CD14-positive monocyte (primary cell): ENCODE results near the gene CHRNA4. TPM values are rescaled to one million over a fixed set of nuclear protein-coding genes. Genes with fewer than 3 reads are reported as not detected.

ENCODE experiments used
- DNase-seq, 3 donors: peaks; one replicate each; pipeline ENCODE4 v3.0.0-alpha.2; 2011 to 2022
- H2AFZ ChIP-seq: 2 replicates; pipeline ENCODE4 v1.6.0; 2012; ENCODE audit warnings: mild to moderate bottlenecking, low read depth, low read length, inconsistent platforms; ENCODE audit not compliant: insufficient read depth, poor library complexity, severe bottlenecking
- H3K27ac ChIP-seq, 2 donors: 1 replicate in 1 of 2; 2 replicates in 1 of 2; pipeline ENCODE4 v1.5.1; 2012 to 2013; ENCODE audit warnings: low read length in 2 of 2, control low read depth in 1 of 2, inconsistent platforms in 1 of 2, low read depth in 1 of 2, mild to moderate bottlenecking in 1 of 2
- H3K27me3 ChIP-seq, 2 donors: one replicate each; pipeline versions ENCODE4 v1.6.0 to v1.6.1; 2011 to 2013; ENCODE audit warnings: low read length in 2 of 2; ENCODE audit not compliant: control insufficient read depth in 2 of 2, insufficient read depth in 2 of 2
- H3K36me3 ChIP-seq, 2 donors: replicated peaks in 1 of 2; 1 replicate in 1 of 2; 2 replicates in 1 of 2; pipeline versions ENCODE4 v1.5.1 to v1.6.1; 2012 to 2013; ENCODE audit warnings: low read length in 2 of 2, control low read depth in 1 of 2, inconsistent platforms in 1 of 2, mild to moderate bottlenecking in 1 of 2; ENCODE audit not compliant: insufficient read depth in 2 of 2, control insufficient read depth in 1 of 2
- H3K4me1 ChIP-seq, 2 donors: 1 replicate in 1 of 2; 2 replicates in 1 of 2; pipeline versions ENCODE4 v1.5.1 to v1.6.1; 2012 to 2013; ENCODE audit warnings: low read length in 2 of 2, control low read depth in 1 of 2, inconsistent platforms in 1 of 2, mild to moderate bottlenecking in 1 of 2, moderate library complexity in 1 of 2; ENCODE audit not compliant: insufficient read depth in 2 of 2, control insufficient read depth in 1 of 2
- H3K4me2 ChIP-seq: replicated peaks from 2 replicates; pipeline ENCODE3; 2012; ENCODE audit warnings: low read length, moderate library complexity, mild to moderate bottlenecking; ENCODE audit not compliant: poor library complexity, severe bottlenecking; ENCODE audit errors: extremely low read depth
- H3K4me3 ChIP-seq, 3 experiments: fragments of 200-600 bp in 1 of 3; sonication (generic) in 1 of 3; replicated peaks in 1 of 3; 1 replicate in 2 of 3; 2 replicates in 1 of 3; pipeline ENCODE4 v1.5.1; 2011 to 2013; ENCODE audit warnings: low read length in 3 of 3, mild to moderate bottlenecking in 3 of 3, control low read depth in 2 of 3, low read depth in 2 of 3, inconsistent platforms in 1 of 3, moderate library complexity in 1 of 3
- H3K79me2 ChIP-seq: 2 replicates; pipeline ENCODE4 v1.6.0; 2012; ENCODE audit warnings: mild to moderate bottlenecking, control low read depth, inconsistent platforms, low read length, moderate library complexity; ENCODE audit not compliant: insufficient read depth
- H3K9ac ChIP-seq: 2 replicates; pipeline ENCODE4 v1.6.0; 2017; ENCODE audit warnings: low read length, mild to moderate bottlenecking; ENCODE audit not compliant: insufficient read depth, poor library complexity, severe bottlenecking
- H3K9me3 ChIP-seq, 2 donors: replicated peaks in 1 of 2; 1 replicate in 1 of 2; 2 replicates in 1 of 2; pipeline versions ENCODE4 v1.5.1 to v1.6.1; 2012 to 2013; ENCODE audit warnings: low read length in 2 of 2, control low read depth in 1 of 2; ENCODE audit not compliant: control insufficient read depth in 1 of 2, insufficient read depth in 1 of 2
- H4K20me1 ChIP-seq: 2 replicates; pipeline ENCODE4 v1.6.0; 2012; ENCODE audit warnings: mild to moderate bottlenecking, low read length, control low read depth, moderate library complexity; ENCODE audit not compliant: insufficient read depth
- H3K27ac Mint-ChIP-seq, 7 donors: one replicate each; pipeline ENCODE4 v1.8.0; 2020; ENCODE audit warnings: mild to moderate bottlenecking in 7 of 7, mixed read lengths in 7 of 7, moderate library complexity in 6 of 7, inconsistent platforms in 2 of 7
- H3K27me3 Mint-ChIP-seq, 3 donors: one replicate each; pipeline ENCODE4 v1.8.0; 2021 to 2022; ENCODE audit warnings: low read depth in 3 of 3, mild to moderate bottlenecking in 3 of 3, mixed read lengths in 3 of 3, moderate library complexity in 3 of 3, inconsistent platforms in 1 of 3
- H3K36me3 Mint-ChIP-seq, 2 donors: one replicate each; pipeline ENCODE4 v1.8.0; 2020; ENCODE audit warnings: mixed read lengths in 2 of 2, inconsistent platforms in 1 of 2, mild to moderate bottlenecking in 1 of 2
- H3K4me1 Mint-ChIP-seq: one replicate; pipeline ENCODE4 v1.8.0; 2020; ENCODE audit warnings: mild to moderate bottlenecking, mixed read lengths
- H3K4me3 Mint-ChIP-seq, 2 donors: one replicate each; pipeline ENCODE4 v1.8.0; 2020; ENCODE audit warnings: mild to moderate bottlenecking in 2 of 2, mixed read lengths in 2 of 2, moderate library complexity in 1 of 2
- H3K9me3 Mint-ChIP-seq, 7 donors: one replicate each; pipeline ENCODE4 v1.8.0; 2020 to 2022; ENCODE audit warnings: mixed read lengths in 7 of 7, mild to moderate bottlenecking in 6 of 7, moderate library complexity in 6 of 7, inconsistent platforms in 2 of 7
- WGBS: methylation state at CpG from one replicate; pipeline ENCODE4 v1.1.5; 2013; ENCODE audit warnings: missing lambda C conversion rate; ENCODE audit not compliant: insufficient coverage; 5-methylcytosine and 5-hydroxymethylcytosine counted together
- intact Hi-C, 2 donors: fragments of 100-400 bp; cut with micrococcal nuclease; formaldehyde crosslinking; loops; one replicate each; pipeline versions ENCODE4 v1.15.0 to v1.15.1; 2023
- polyA plus RNA-seq, 3 donors: library from polyadenylated mRNA; depleted of rRNA in 1 of 3; unstranded in 2 of 3; stranded (reverse) in 1 of 3; fragments of 300-500 nt in 2 of 3; fragments of >200 nt in 1 of 3; fragmentation: Illumina TruSeq in 2 of 3; gene quantifications; 1 replicate in 2 of 3; 2 replicates in 1 of 3; pipeline ENCODE4 v1.2.3, GENCODE V29; 2012 to 2021
- TF ChIP-seq, protein P1 (sequence below): fragments of 200-600 bp; IDR thresholded peaks from one replicate; pipeline ENCODE4 v1.8.0; 2022; ENCODE audit warnings: antibody characterized with exemption, mild to moderate bottlenecking

Gene CHRNA4
- polyA plus RNA-seq, 3 donors: not detected

DNA sequence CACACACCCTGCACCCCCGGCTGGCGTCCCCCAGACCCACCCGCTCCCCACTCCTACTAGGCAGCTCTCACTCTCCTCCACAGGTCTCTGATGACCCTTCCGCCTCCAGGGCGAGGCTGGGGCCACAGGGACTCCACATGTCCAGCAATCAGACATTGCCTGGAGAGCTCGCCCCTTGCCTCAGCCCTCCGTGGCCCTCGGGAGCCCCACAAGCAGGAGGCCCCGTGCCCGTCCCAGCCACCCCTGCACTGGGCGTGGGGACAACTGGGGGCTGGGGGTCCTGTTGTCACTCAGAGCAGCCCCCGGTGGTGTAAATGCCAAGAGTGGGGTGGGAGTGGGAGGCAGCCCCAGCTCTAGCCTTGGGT is 66.6 kb downstream of the CHRNA4 start:
- H2AFZ ChIP-seq: no peak overlapping the region
- intact Hi-C loops: no loop called here
- H4K20me1 ChIP-seq: peaks cover 5% of the 10 kb centered on the region
- no peak overlapping the region for H3K27ac ChIP-seq
- H3K4me3 ChIP-seq: no peak overlapping the region
- H3K27me3 ChIP-seq: peaks cover 0 to 17% of the 10 kb centered on the region in 2 donors
- no peaks in the 10 kb centered on the region for H3K36me3 ChIP-seq
- H3K79me2 ChIP-seq: no peaks in the 10 kb centered on the region
- H3K4me1 ChIP-seq: no peaks in the 10 kb centered on the region
- 91% methylated on average over 12 of the region's 12 CpGs for WGBS
- TF ChIP-seq, protein P1, sequence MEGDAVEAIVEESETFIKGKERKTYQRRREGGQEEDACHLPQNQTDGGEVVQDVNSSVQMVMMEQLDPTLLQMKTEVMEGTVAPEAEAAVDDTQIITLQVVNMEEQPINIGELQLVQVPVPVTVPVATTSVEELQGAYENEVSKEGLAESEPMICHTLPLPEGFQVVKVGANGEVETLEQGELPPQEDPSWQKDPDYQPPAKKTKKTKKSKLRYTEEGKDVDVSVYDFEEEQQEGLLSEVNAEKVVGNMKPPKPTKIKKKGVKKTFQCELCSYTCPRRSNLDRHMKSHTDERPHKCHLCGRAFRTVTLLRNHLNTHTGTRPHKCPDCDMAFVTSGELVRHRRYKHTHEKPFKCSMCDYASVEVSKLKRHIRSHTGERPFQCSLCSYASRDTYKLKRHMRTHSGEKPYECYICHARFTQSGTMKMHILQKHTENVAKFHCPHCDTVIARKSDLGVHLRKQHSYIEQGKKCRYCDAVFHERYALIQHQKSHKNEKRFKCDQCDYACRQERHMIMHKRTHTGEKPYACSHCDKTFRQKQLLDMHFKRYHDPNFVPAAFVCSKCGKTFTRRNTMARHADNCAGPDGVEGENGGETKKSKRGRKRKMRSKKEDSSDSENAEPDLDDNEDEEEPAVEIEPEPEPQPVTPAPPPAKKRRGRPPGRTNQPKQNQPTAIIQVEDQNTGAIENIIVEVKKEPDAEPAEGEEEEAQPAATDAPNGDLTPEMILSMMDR: no peak
- H3K9me3 ChIP-seq: no peaks in the 10 kb centered on the region
- no peaks in the 10 kb centered on the region for H3K36me3 Mint-ChIP-seq
- H3K27me3 Mint-ChIP-seq: peaks cover 19 to 41% (median 23%) of the 10 kb centered on the region in 3 donors
- no peak for DNase-seq
- H3K9ac ChIP-seq: no peak overlapping the region
- H3K4me3 Mint-ChIP-seq: no peak overlapping the region
- H3K27ac Mint-ChIP-seq: no peak overlapping the region
- H3K4me1 Mint-ChIP-seq: no peaks in the 10 kb centered on the region
- peaks cover 0 to 2% (median 0%) of the 10 kb centered on the region in 7 donors for H3K9me3 Mint-ChIP-seq
- H3K4me2 ChIP-seq: no peak overlapping the region

DNA sequence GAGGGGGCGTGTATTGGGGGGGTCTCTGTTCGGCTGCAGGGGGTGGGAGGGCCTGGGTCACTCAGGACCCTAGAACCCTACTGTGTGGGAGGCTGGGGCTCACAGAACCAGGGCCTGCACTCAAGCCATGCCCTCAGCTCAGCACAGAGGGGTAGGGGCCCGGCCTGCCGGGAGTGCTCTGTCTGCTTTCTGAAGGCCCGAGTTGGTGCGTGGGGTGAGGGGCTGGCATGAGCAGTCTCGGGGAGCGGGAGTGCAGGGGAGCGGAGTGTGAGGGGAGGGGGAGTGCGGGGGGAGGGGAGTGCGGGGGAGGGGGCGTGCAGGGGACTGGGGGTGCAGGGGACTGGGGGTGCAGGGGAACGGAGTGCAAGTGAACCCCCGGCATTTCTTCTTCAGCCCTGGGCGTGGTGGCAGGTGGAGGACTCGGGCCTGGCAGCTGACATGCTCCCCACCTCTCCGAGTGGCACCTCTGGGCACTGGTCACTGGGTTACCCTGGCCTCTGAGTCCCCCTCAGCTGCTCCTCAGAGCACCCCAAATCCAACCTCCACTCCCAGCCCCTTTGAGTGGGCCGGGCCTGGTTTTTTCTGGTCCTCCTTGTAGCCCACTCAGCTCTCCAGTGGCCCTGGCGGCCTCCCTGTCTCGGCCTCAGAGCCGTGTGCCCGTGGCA is 67.1 kb downstream of the CHRNA4 start:
- H3K4me3 Mint-ChIP-seq: no peak overlapping the region
- intact Hi-C loops: no loop called here

More for the DNA sequence above, 67.1 kb downstream of the CHRNA4 start:
- no peaks in the 10 kb centered on the region for H3K4me1 ChIP-seq
- H3K36me3 ChIP-seq: peaks cover 4% of the 10 kb centered on the region in 2 donors
- Mint-ChIP-seq H3K27ac (no peak overlapping the region), H3K9me3 (peaks cover 0 to 2% (median 0%) of the 10 kb centered on the region in 7 donors), H3K36me3 (peaks cover under 1 to 4% of the 10 kb centered on the region in 2 donors), H3K4me1 (no peaks in the 10 kb centered on the region), H3K27me3 (peaks cover 19 to 41% (median 23%) of the 10 kb centered on the region in 3 donors)
- peaks cover 0 to 17% of the 10 kb centered on the region in 2 donors for H3K27me3 ChIP-seq
- no peaks in the 10 kb centered on the region for H3K79me2 ChIP-seq
- TF ChIP-seq, protein P1: no peak
- no peak for DNase-seq
- H3K4me3 ChIP-seq: no peak overlapping the region
- peaks cover 9% of the 10 kb centered on the region for H4K20me1 ChIP-seq
- no peak overlapping the region for H3K27ac ChIP-seq
- WGBS: 82% methylated on average over 11 of the region's 22 CpGs
- no peaks in the 10 kb centered on the region for H3K9me3 ChIP-seq
- H3K9ac ChIP-seq: no peak overlapping the region
- no peak overlapping the region for H2AFZ ChIP-seq
- no peak overlapping the region for H3K4me2 ChIP-seq
